Measurements from ENCODE around the gene TFCP2. TPM values are rescaled to one million over a fixed set of nuclear protein-coding genes. Genes with fewer than 3 reads are reported as not detected.

Gene TFCP2
- total RNA-seq, 1 experiment from 2014 or later = 27.3 TPM

DNA sequence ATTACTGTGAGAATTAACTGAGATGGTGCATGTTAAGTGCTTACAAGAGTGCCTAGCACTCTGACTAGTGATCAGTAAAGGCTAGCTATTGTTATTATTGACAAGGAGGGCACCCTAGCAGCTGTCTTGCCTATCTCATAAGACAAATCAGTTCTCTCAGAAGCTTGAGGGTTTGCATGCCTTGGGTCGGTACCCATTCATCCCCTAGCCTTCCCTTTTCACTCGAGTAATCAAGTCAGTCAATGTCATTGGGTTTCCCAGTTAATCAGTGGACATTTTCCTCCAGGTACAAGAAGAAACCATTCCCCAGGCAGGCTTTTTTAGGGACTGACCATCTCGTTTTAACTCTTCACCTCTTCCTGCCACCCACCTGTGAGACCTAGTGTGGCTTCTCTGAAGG, 10.4 kb upstream of the TFCP2 start:
- Histone ChIP-seq H3K27me3 (ENCODE audit: low read length) (no peaks in the 10 kb centered on the region), H3K4me1 (ENCODE audit: insufficient read depth, low read length) (no peaks in the 10 kb centered on the region)
- POLR2A ChIA-PET (ENCODE audit: unreplicated experiment) = no interaction called here

DNA sequence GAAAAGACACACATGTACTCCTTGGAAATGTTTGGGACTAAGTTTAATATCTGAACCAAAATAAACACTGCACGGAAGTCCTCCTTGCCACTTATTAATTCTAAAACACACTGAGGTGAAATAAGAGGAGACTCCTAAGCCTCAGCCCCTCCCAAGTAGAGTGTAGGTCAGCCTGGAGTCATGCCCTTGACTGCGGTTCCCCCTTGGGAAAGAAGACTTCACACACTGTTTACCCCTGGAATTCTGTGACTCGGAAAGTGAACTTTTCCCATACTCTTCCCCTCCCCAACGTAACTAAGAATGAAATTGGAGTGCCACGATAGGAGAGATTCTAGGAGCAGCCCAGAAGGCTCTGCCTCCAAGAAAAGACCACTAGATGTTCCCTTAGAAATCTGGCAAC, 8.6 kb upstream of the TFCP2 start:
- intact Hi-C loops (cut with micrococcal nuclease) = no loop called here
- no peaks in the 10 kb centered on the region for H4K20me1 ChIP-seq (ENCODE audit: low read length)
- ChIA-PET POLR2A (ENCODE audit: unreplicated experiment) (no interaction called here), CTCF (no interaction called here)
- no peak overlapping the region for H3K4me2 ChIP-seq (ENCODE audit: low read length)
- no peaks in the 10 kb centered on the region for H3K36me3 ChIP-seq (ENCODE audit: low read depth, low read length)
- TF ChIP-seq, protein P1, sequence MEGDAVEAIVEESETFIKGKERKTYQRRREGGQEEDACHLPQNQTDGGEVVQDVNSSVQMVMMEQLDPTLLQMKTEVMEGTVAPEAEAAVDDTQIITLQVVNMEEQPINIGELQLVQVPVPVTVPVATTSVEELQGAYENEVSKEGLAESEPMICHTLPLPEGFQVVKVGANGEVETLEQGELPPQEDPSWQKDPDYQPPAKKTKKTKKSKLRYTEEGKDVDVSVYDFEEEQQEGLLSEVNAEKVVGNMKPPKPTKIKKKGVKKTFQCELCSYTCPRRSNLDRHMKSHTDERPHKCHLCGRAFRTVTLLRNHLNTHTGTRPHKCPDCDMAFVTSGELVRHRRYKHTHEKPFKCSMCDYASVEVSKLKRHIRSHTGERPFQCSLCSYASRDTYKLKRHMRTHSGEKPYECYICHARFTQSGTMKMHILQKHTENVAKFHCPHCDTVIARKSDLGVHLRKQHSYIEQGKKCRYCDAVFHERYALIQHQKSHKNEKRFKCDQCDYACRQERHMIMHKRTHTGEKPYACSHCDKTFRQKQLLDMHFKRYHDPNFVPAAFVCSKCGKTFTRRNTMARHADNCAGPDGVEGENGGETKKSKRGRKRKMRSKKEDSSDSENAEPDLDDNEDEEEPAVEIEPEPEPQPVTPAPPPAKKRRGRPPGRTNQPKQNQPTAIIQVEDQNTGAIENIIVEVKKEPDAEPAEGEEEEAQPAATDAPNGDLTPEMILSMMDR (conservative IDR thresholded peaks at IDR 0.05; ENCODE audit: low read depth, low read length) = no peak
- TF ChIP-seq EZH2 (IDR thresholded peaks at IDR 0.05; ENCODE audit: low read length, unreplicated experiment) (no peak), EZH2phosphoT487 (IDR thresholded peaks at IDR 0.05; ENCODE audit: borderline replicate concordance, low read length) (no peak)
- DNase-seq (no peak), ATAC-seq (no peak)
- no peaks in the 10 kb centered on the region for H3K27me3 ChIP-seq (ENCODE audit: low read length)
- H3K9me2 ChIP-seq (replicated peaks; ENCODE audit: low read length) = no peaks in the 10 kb centered on the region
- no peak overlapping the region for H2AFZ ChIP-seq (ENCODE audit: low read length)
- H3K4me3 ChIP-seq (ENCODE audit: low read length) = no peak overlapping the region
- H3K27ac ChIP-seq (ENCODE audit: low read length) = no peak overlapping the region
- H3F3A ChIP-seq (ENCODE audit: low read length, unreplicated experiment) = no peaks in the 10 kb centered on the region
- BruUV-seq (replicated peaks) = no TSS peak
- H3K9me3 ChIP-seq (ENCODE audit: low read length) = no peaks in the 10 kb centered on the region
- no peaks in the 10 kb centered on the region for H3K79me2 ChIP-seq (ENCODE audit: low read length)
- H3K4me1 ChIP-seq (ENCODE audit: insufficient read depth, low read length) = no peaks in the 10 kb centered on the region
- no peak overlapping the region for H3K9ac ChIP-seq (ENCODE audit: low read length)

More for the DNA sequence above, 10.4 kb upstream of the TFCP2 start:
- no peak overlapping the region for H3K27ac ChIP-seq (ENCODE audit: low read length)
- ATAC-seq (no peak), DNase-seq (no peak)
- H3K79me2 ChIP-seq (ENCODE audit: low read length) = no peaks in the 10 kb centered on the region
- TF ChIP-seq, protein P1 (conservative IDR thresholded peaks at IDR 0.05; ENCODE audit: low read depth, low read length) = no peak
- no peak for TF ChIP-seq EZH2 (IDR thresholded peaks at IDR 0.05; ENCODE audit: low read length, unreplicated experiment)
- no peak for TF ChIP-seq EZH2phosphoT487 (IDR thresholded peaks at IDR 0.05; ENCODE audit: borderline replicate concordance, low read length)
- H3K9me3 ChIP-seq (ENCODE audit: low read length) = no peaks in the 10 kb centered on the region
- no peak overlapping the region for H3K4me2 ChIP-seq (ENCODE audit: low read length)
- no peak overlapping the region for H3K9ac ChIP-seq (ENCODE audit: low read length)
- no peaks in the 10 kb centered on the region for H3K9me2 ChIP-seq (replicated peaks; ENCODE audit: low read length)
- CTCF ChIA-PET = no interaction called here
- H4K20me1 ChIP-seq (ENCODE audit: low read length) = no peaks in the 10 kb centered on the region
- H2AFZ ChIP-seq (ENCODE audit: low read length) = no peak overlapping the region
- H3K36me3 ChIP-seq (ENCODE audit: low read depth, low read length) = no peaks in the 10 kb centered on the region
- H3F3A ChIP-seq (ENCODE audit: low read length, unreplicated experiment) = no peaks in the 10 kb centered on the region
- intact Hi-C loops (cut with micrococcal nuclease) = no loop called here
- no peak overlapping the region for H3K4me3 ChIP-seq (ENCODE audit: low read length)
- no TSS peak for BruUV-seq (replicated peaks)

DNA sequence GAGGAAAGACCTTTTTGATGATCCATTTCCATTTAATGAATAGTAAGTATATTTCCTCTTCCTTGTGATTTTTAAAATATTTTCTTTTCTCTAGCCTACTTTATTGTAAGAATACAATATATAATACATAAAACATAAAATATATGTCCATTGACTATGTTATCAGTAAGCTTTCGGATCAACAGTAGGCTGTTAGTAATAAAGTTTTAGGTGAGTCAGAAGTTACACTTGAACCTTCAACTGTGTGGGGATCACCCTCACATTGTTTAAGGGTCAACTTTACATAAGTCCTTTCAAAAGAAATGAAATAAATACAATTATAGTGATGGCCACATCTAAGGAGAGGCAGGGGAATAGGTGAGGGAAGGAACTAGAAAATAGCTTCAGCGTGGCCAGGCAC, 5.0 kb upstream of the TFCP2 start:
- Histone ChIP-seq H3F3A (ENCODE audit: low read length, unreplicated experiment) (no peaks in the 10 kb centered on the region), H3K9ac (ENCODE audit: low read length) (no peak overlapping the region), H3K9me3 (ENCODE audit: low read length) (no peaks in the 10 kb centered on the region), H3K27me3 (ENCODE audit: low read length) (no peaks in the 10 kb centered on the region), H3K4me2 (ENCODE audit: low read length) (no peak overlapping the region), H3K36me3 (ENCODE audit: low read depth, low read length) (no peaks in the 10 kb centered on the region), H3K4me3 (ENCODE audit: low read length) (no peak overlapping the region), H3K4me1 (ENCODE audit: insufficient read depth, low read length) (no peaks in the 10 kb centered on the region), H2AFZ (ENCODE audit: low read length) (no peak overlapping the region), H3K27ac (ENCODE audit: low read length) (no peak overlapping the region), H3K79me2 (ENCODE audit: low read length) (no peaks in the 10 kb centered on the region), H3K9me2 (replicated peaks; ENCODE audit: low read length) (no peaks in the 10 kb centered on the region), H4K20me1 (ENCODE audit: low read length) (no peaks in the 10 kb centered on the region)
- DNase-seq (no peak), ATAC-seq (no peak)
- intact Hi-C loops (cut with micrococcal nuclease) = loop anchor here (10.0 kb wide), 1 partner anchor 63 kb away; no protein-coding TSS in a partner anchor
- BruUV-seq (replicated peaks) = no TSS peak
- CTCF ChIA-PET = no interaction called here
- POLR2A ChIA-PET (ENCODE audit: unreplicated experiment) = no interaction called here
- TF ChIP-seq EZH2phosphoT487 (IDR thresholded peaks at IDR 0.05; ENCODE audit: borderline replicate concordance, low read length) = no peak
- TF ChIP-seq EZH2 (IDR thresholded peaks at IDR 0.05; ENCODE audit: low read length, unreplicated experiment) = no peak
- TF ChIP-seq, protein P1 (conservative IDR thresholded peaks at IDR 0.05; ENCODE audit: low read depth, low read length) = no peak
